ENCODE results near the gene KREMEN2. TPM values are rescaled to one million over a fixed set of nuclear protein-coding genes. Genes with fewer than 3 reads are reported as not detected.

Gene KREMEN2
- polyA plus RNA-seq, 2 of the 4 experiments (the other 2 are of a cell fraction), result 0.35 to 1.5 TPM

GRCh38 chr16:2964475-2965336 lies 631 bp downstream of the KREMEN2 start:
- no peak for FAIRE-seq
- TF ChIP-seq EHF (CRISPR knock-in tag; IDR thresholded peaks at IDR 0.05) (no peak), POLR2A (IDR thresholded peaks at IDR 0.05; ENCODE audit: low read length) (no peak), GATA3 (IDR thresholded peaks at IDR 0.05; ENCODE audit: borderline replicate concordance) (no peak), CBX8 (IDR thresholded peaks at IDR 0.05) (no peak), E2F6 (IDR thresholded peaks at IDR 0.05; ENCODE audit: borderline replicate concordance, low read depth) (no peak), NR3C1 (IDR thresholded peaks at IDR 0.05) (no peak), ZSCAN20 (CRISPR knock-in tag; IDR thresholded peaks at IDR 0.05) (no peak), PBX3 (IDR thresholded peaks at IDR 0.05) (no peak), RFX5 (IDR thresholded peaks at IDR 0.05) (no peak), EP300 (IDR thresholded peaks at IDR 0.05) (no peak), REST (IDR thresholded peaks at IDR 0.05) (no peak), JUN (IDR thresholded peaks at IDR 0.05) (no peak), TP53 (CRISPR knock-in tag; IDR thresholded peaks at IDR 0.05) (no peak), ZFP36 (IDR thresholded peaks at IDR 0.05; ENCODE audit: borderline replicate concordance, partially characterized antibody) (no peak), RAD21 (conservative IDR thresholded peaks at IDR 0.05 in 1 of 2, IDR thresholded peaks at IDR 0.05 in 1 of 2) (no peak), ZNF302 (CRISPR knock-in tag; IDR thresholded peaks at IDR 0.05) (no peak)
- H3K4me1 ChIP-seq, result peaks cover 15% of the 10 kb centered on the region; the same call in 2 of the 3 replicates

GRCh38 chr16:2966043-2966807 lies 2.1 kb downstream of the KREMEN2 start:
- no peak for FAIRE-seq

More at GRCh38 chr16:2964475-2965336, 631 bp downstream of the KREMEN2 start:
- Histone ChIP-seq H3K4me3 (peak overlapping the region; percentile 51), H3K9me3 (no peaks in the 10 kb centered on the region), H3K27ac (peak overlapping the region; percentile 35 to 78; a peak in 5 of 6 replicates), H3K4me2 (peak overlapping the region; percentile 100)
- ChIA-PET POLR2A (interaction anchor here (0.6 to 1.1 kb wide), 5 partner anchors 15 to 210 kb away, joined by 3 to 6 read pairs (median 5); partner anchors contain the start of gene PKMYT1), CTCF (interaction anchor here (0.6 to 8.1 kb wide), 8 partner anchors 8 to 67 kb away, joined by 3 to 97 read pairs (median 3); no protein-coding TSS in a partner anchor)
- WGBS (ENCODE audit: missing lambda C conversion rate), result 0% methylated on average over 13 of the region's 68 CpGs
- DNase-seq (ENCODE audit: low read depth in 1 of 2, low spot score in 1 of 2) (peak; percentile 84 to 88), ATAC-seq (peak; percentile 12 to 59)

More at GRCh38 chr16:2966043-2966807, 2.1 kb downstream of the KREMEN2 start:
- peaks cover 26% of the 10 kb centered on the region for H3K4me1 ChIP-seq
- no peak overlapping the region for H3K4me3 ChIP-seq
- ChIA-PET POLR2A (no interaction called here), CTCF (interaction anchor here (0.7 to 8.1 kb wide), 5 partner anchors 12 to 18 kb away, joined by 3 to 97 read pairs (median 6); no protein-coding TSS in a partner anchor)
- ATAC-seq (no peak), DNase-seq (ENCODE audit: low read depth in 1 of 2, low spot score in 1 of 2) (no peak)
- no peaks in the 10 kb centered on the region for H3K9me3 ChIP-seq
- H3K4me2 ChIP-seq, result no peak overlapping the region
- 95% methylated on average over 25 of the region's 39 CpGs for WGBS (ENCODE audit: missing lambda C conversion rate)
- TF ChIP-seq GATA3 (IDR thresholded peaks at IDR 0.05; ENCODE audit: borderline replicate concordance), result no peak
- TF ChIP-seq KDM5A (IDR thresholded peaks at IDR 0.05), result no peak
- TF ChIP-seq E2F6 (IDR thresholded peaks at IDR 0.05; ENCODE audit: borderline replicate concordance, low read depth), result no peak
- no peak for TF ChIP-seq TP53 (CRISPR knock-in tag; IDR thresholded peaks at IDR 0.05)
- TF ChIP-seq ELK1 (IDR thresholded peaks at IDR 0.05; ENCODE audit: low read depth, low read length), result no peak
- TF ChIP-seq KDM1A (IDR thresholded peaks at IDR 0.05; ENCODE audit: low read depth), result no peak
- no peak for TF ChIP-seq MAFK (IDR thresholded peaks at IDR 0.05; ENCODE audit: partially characterized antibody)
- TF ChIP-seq CHD2 (IDR thresholded peaks at IDR 0.05; ENCODE audit: low read length, partially characterized antibody), result no peak
- TF ChIP-seq CTCF (IDR thresholded peaks at IDR 0.05), result no peak
- no peak for TF ChIP-seq SREBF2 (IDR thresholded peaks at IDR 0.05)
- TF ChIP-seq HOXA7 (CRISPR knock-in tag; IDR thresholded peaks at IDR 0.05), result no peak
- no peak overlapping the region for H3K27ac ChIP-seq
